ENCODE results near the gene MRPL53. TPM values are rescaled to one million over a fixed set of nuclear protein-coding genes. Genes with fewer than 3 reads are reported as not detected.

Gene MRPL53
- total and polyA plus RNA-seq, 2 of the 13 experiments (the other 11 are each of a cell fraction or from before 2014, with no cell fraction given), result 34.3 to 51.9 TPM

GRCh38 chr2:74440378-74441169 is 31.9 kb downstream of the MRPL53 start (continued):
- peak; percentile 88 for TF ChIP-seq SPEN (CRISPR knock-in tag; IDR thresholded peaks at IDR 0.05; ENCODE audit: low read depth)
- TF ChIP-seq ZNF280D (CRISPR knock-in tag; IDR thresholded peaks at IDR 0.05), result peak; percentile 87
- TF ChIP-seq ZNF660 (CRISPR knock-in tag; IDR thresholded peaks at IDR 0.05; ENCODE audit: borderline replicate concordance, low read depth), result no peak
- peak; percentile 69; the same call in 1 of the 2 replicates for TF ChIP-seq POGZ (CRISPR knock-in tag; IDR thresholded peaks at IDR 0.05)
- peak; percentile 30 for TF ChIP-seq ZNF18 (CRISPR knock-in tag; IDR thresholded peaks at IDR 0.05; ENCODE audit: insufficient replicate concordance)
- peak; percentile 99 for TF ChIP-seq ZNF430 (CRISPR knock-in tag; IDR thresholded peaks at IDR 0.05)
- peak; percentile 78; the same call in 1 of the 2 replicates for TF ChIP-seq PRDM10 (CRISPR knock-in tag; IDR thresholded peaks at IDR 0.05; ENCODE audit: low read depth)
- no peak for TF ChIP-seq ZNF512 (CRISPR knock-in tag; IDR thresholded peaks at IDR 0.05)
- TF ChIP-seq HDAC2 (CRISPR knock-in tag; IDR thresholded peaks at IDR 0.05), result peak; percentile 98
- TF ChIP-seq ZNF547 (CRISPR knock-in tag; IDR thresholded peaks at IDR 0.05), result peak; percentile 92
- no peak for TF ChIP-seq PRDM4 (CRISPR knock-in tag; IDR thresholded peaks at IDR 0.05; ENCODE audit: borderline replicate concordance)

All from HepG2 (cell line).